Omental fat pad (tissue), 4 donors: Measurements from ENCODE around the gene PRTN3. TPM values are rescaled to one million over a fixed set of nuclear protein-coding genes. Genes with fewer than 3 reads are reported as not detected.

Source experiments
- ATAC-seq: fragments of 150-250 bp; one replicate; pipeline ENCODE4 v1.9.1; 2016; ENCODE audit warnings: mild to moderate bottlenecking, moderate library complexity; ENCODE audit not compliant: low FRiP score
- DNase-seq: peaks from one replicate; pipeline ENCODE4 v3.0.0-alpha.2; 2019; ENCODE audit warnings: low spot score
- CTCF ChIP-seq, 3 donors: fragments of 450-650 bp; IDR thresholded peaks; one replicate each; pipeline ENCODE4 v1.5.1; 2016 to 2017; ENCODE audit warnings: antibody characterized with exemption in 3 of 3, mild to moderate bottlenecking in 3 of 3, moderate library complexity in 2 of 3
- total RNA-seq, 4 donors: library from RNA; depleted of rRNA; stranded (reverse); fragments of >200 nt; gene quantifications; one replicate each; pipeline ENCODE4 v1.1.0, GENCODE V29; 2016

PRTN3 gene
- total RNA-seq, 4 donors from 2014 or later = not detected

- no peak for TF ChIP-seq CTCF (IDR thresholded peaks at IDR 0.05)
- no peak for ATAC-seq
- DNase-seq = no peak
Measured at GRCh38 chr19:884420-885211, 43.8 kb downstream of the PRTN3 start.

DNA sequence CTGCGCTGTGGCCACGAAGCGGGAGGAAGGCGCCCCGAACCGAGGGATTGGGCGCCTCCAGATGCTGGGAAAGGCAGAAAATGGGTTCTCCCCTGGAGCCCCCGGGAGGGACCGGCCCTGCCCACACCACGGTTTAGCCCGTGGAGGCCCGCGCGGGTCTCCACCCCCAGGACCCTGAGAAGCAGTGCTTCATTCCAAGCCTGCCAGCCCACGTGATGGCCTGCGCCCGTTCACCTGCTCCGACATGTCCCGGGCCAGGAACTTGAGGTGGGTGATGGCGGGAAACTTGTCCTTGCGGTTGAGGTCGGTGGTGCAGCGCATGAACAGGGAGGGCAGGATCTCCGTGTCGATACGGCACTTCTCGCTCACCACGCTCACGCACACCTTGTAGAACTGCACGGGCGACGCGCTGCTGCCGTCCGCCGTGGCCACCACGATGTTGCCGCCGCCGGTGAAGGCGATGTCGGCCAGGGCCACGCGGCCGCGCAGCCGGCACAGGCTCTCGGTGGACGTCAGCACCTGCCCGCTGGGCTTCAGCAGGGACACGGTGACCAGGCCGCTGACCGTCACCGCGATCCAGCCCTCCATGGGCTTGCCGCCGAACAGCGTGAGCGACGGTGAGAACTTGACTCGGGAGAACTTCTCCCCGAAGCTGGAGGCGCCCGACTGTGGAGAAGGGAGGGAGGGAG, 44.9 kb downstream of the PRTN3 start:
- no peak for TF ChIP-seq CTCF (IDR thresholded peaks at IDR 0.05)
- no peak for ATAC-seq
- no peak for DNase-seq

- TF ChIP-seq CTCF (IDR thresholded peaks at IDR 0.05) = no peak
- DNase-seq (no peak), ATAC-seq (no peak)
Measured at GRCh38 chr19:887072-887471, 46.3 kb downstream of the PRTN3 start.

DNA sequence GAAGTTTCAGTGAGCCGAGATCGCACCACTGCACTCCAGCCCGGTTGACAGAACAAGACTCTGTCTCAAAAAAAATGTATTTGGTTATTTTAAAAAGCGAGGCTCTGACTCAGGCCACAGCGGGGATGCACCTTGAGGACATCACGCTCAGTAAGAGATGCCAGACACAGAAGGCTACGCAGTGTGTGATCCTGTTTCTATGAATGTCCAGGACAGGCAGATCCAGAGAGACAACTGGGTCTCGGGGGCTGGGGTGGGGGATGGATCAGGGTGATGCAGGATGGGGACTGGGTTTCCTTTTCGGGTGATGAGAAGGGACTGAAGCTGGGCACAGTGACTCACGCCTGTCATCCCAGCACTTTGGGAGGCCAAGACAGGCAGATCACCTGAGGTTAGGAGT, 46.8 kb downstream of the PRTN3 start:
- no peak for TF ChIP-seq CTCF (IDR thresholded peaks at IDR 0.05)

DNA sequence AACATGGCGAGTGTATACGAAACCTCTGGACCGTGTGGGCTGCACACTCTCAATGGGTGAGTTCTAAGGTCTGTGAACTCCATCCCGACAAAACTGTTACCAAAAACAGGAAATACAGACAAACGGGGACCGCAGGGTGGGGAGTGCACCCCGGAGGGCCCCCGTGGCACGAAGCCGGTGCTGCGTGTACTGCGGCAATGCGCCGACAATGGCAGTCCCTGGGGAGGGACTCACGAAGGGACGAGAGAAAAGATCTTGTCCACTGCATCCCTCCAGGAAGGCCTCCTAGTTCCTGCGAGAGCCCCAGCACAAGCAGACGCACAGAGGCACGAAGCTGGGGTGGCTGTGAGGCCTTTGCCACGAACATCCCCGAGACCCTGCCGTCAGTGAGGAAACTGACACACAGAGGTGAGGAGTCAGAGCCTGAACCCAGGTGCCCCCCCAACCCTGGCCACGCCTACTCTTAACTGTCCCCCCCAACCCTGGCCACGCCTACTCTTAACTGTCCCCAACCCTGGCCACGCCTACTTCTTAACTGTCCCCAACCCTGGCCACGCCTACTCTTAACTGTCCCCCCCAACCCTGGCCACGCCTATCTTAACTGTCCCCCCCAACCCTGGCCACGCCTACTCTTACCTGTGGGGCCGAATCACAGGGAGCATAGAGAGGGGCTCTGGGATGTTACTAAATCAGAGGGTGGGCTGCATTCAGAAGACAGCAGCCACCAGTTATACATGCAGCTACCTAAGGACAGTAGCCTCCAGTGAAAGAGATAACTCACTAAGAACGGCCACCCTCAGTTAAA, 48.0 kb downstream of the PRTN3 start:
- TF ChIP-seq CTCF (IDR thresholded peaks at IDR 0.05) = no peak
- DNase-seq = no peak
- ATAC-seq = no peak

More for the DNA sequence above, 46.8 kb downstream of the PRTN3 start:
- DNase-seq (no peak), ATAC-seq (no peak)

DNA sequence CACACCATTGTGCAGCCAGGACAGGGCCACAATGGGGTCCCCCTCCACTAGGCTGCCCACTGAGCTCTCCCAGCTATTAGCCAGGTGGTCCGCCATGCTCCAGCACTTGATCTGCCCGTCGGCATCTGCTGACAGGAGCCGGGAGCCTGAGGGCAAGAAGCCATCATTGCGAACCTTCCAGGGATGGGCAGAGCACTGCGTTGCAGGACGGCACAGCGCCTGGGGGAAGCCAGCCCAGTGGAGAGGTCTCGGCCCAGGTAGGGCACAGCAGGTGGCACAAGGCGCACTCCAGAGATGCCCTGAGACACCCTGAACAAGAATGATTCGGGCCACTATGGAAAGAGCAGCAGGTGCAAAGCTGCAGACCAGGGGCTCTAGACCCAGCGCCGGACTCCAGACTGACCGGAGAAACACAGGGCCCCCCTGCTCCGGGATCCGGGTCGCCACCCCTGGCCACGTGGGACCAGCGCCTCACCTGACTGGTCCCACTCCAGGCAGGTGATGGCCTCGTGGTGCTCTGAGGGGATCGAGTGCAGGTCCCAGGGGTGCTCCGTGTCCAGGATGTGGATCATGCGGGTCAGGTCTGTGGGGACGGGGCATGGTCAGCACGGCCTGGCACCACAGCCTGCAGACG, 49.0 kb downstream of the PRTN3 start:
- TF ChIP-seq CTCF (IDR thresholded peaks at IDR 0.05) = no peak
- no peak for DNase-seq
- no peak for ATAC-seq
